HCT116 (cell line): ENCODE data around the gene TARBP1. TPM values are rescaled to one million over a fixed set of nuclear protein-coding genes. Genes with fewer than 3 reads are reported as not detected.
A peak's percentile ranks its signal among the peaks of the same experiment; 100 is the strongest.

ENCODE experiments used
- ATAC-seq: fragments of 200-7000 bp; cut with Tn5 transposase; 2 replicates; pipeline ENCODE4 v1.9.1; 2020; ENCODE audit warnings: mild to moderate bottlenecking, moderate library complexity
- BruUV-seq: library from RNA; stranded (reverse); fragments of 400-500 nt; replicated peaks from 2 replicates; lab custom pipeline; 2021; lab: Mats Ljungman, UMichigan
- CTCF ChIA-PET: fragments of 300-600 bp; sonication (Branson Sonifier 250); formaldehyde crosslinking; loops from one replicate; lab custom pipeline; 2021; ENCODE audit warnings: antibody characterized with exemption; lab: Charles Lee
- POLR2A ChIA-PET: fragments of 300-600, 350-600 bp; sonication (Branson Sonifier 250); formaldehyde crosslinking; loops from one replicate; lab custom pipeline; 2021; ENCODE audit warnings: antibody characterized with exemption; lab: Charles Lee
- RAD21 ChIA-PET, 2 experiments: fragments of 300-600 bp; sonication (Branson Sonifier 250); formaldehyde crosslinking; loops; one replicate each; lab custom pipeline; 2023; ENCODE audit warnings: low total read pairs in 2 of 2; ENCODE audit not compliant: uncharacterized antibody in 2 of 2, unreplicated experiment in 2 of 2, low non-redundant PET in 1 of 2; lab: Charles Lee
- DNase-seq: peaks from one replicate; pipeline ENCODE4 v3.0.0-alpha.2; 2010; ENCODE audit warnings: low read depth, low spot score
- H2AFZ ChIP-seq: fragments of 200-600 bp; shearing (Covaris generic), sonication (generic); 2 replicates; pipeline ENCODE4 v1.6.1; 2017; ENCODE audit warnings: low read depth, mixed run types, mixed read lengths, antibody characterized with exemption, low read length; ENCODE audit not compliant: poor library complexity, severe bottlenecking
- H3K27ac ChIP-seq: 2 replicates; pipeline ENCODE4 v1.5.1; 2012; ENCODE audit warnings: low read depth, low read length
- H3K27me3 ChIP-seq: fragments of 200-600 bp; sonication (generic); 2 replicates; pipeline ENCODE4 v1.6.1; 2016; ENCODE audit warnings: mixed run types, low read length, mixed read lengths; ENCODE audit not compliant: insufficient read depth
- H3K36me3 ChIP-seq, 2 experiments: fragments of 200-500 bp in 1 of 2; fragments of 200-600 bp in 1 of 2; sonication (Bioruptor generic) in 1 of 2; sonication (generic) in 1 of 2; 2 replicates each; pipeline versions ENCODE4 v1.5.1 to v1.6.1; 2014 to 2016; ENCODE audit warnings: low read length in 2 of 2, inconsistent platforms in 1 of 2, mixed read lengths in 1 of 2, mixed run types in 1 of 2; ENCODE audit not compliant: insufficient read depth in 2 of 2, control insufficient read depth in 1 of 2
- H3K4me1 ChIP-seq, 2 experiments: fragments of 200-600 bp in 1 of 2; sonication (generic) in 1 of 2; 2 replicates each; pipeline versions ENCODE4 v1.5.1 to v1.6.1; 2012 to 2017; ENCODE audit warnings: low read length in 2 of 2, inconsistent platforms in 1 of 2, mild to moderate bottlenecking in 1 of 2, mixed read lengths in 1 of 2, mixed run types in 1 of 2, moderate library complexity in 1 of 2; ENCODE audit not compliant: insufficient read depth in 2 of 2, control insufficient read depth in 1 of 2
- H3K4me2 ChIP-seq: fragments of 200-600 bp; sonication (generic); 2 replicates; pipeline ENCODE4 v1.6.1; 2017; ENCODE audit warnings: mixed run types, low read length, mixed read lengths
- H3K4me3 ChIP-seq, 2 experiments: fragments of 200-600 bp in 1 of 2; sonication (generic) in 1 of 2; replicated peaks in 1 of 2; 2 replicates each; pipeline ENCODE4 v1.5.1; 2011 to 2016; ENCODE audit warnings: low read length in 2 of 2, control low read depth in 1 of 2, low read depth in 1 of 2, mild to moderate bottlenecking in 1 of 2, mixed read lengths in 1 of 2, mixed run types in 1 of 2
- H3K79me2 ChIP-seq: fragments of 200-600 bp; sonication (generic); 2 replicates; pipeline ENCODE4 v1.6.1; 2017; ENCODE audit warnings: mild to moderate bottlenecking, mixed run types, low read length, moderate library complexity, mixed read lengths; ENCODE audit not compliant: insufficient read depth
- H3K9ac ChIP-seq: fragments of 200-600 bp; sonication (generic); 2 replicates; pipeline ENCODE4 v1.6.1; 2016; ENCODE audit warnings: low read length, mixed read lengths
- H3K9me2 ChIP-seq: fragments of 200-600 bp; sonication (generic), shearing (Covaris generic); 2 replicates; pipeline ENCODE4 v1.6.1; 2017; ENCODE audit warnings: mixed run types, mild to moderate bottlenecking, moderate library complexity; ENCODE audit not compliant: insufficient read depth
- H3K9me3 ChIP-seq, 2 experiments: fragments of 200-500 bp in 1 of 2; fragments of 200-600 bp in 1 of 2; sonication (Bioruptor generic) in 1 of 2; sonication (generic) in 1 of 2; 2 replicates each; pipeline ENCODE4 v1.6.1; 2014 to 2017; ENCODE audit warnings: low read length in 2 of 2, mixed read lengths in 2 of 2, inconsistent platforms in 1 of 2, low read depth in 1 of 2, mild to moderate bottlenecking in 1 of 2, mixed run types in 1 of 2, moderate library complexity in 1 of 2; ENCODE audit not compliant: control insufficient read depth in 1 of 2, insufficient read depth in 1 of 2
- H4K20me1 ChIP-seq: fragments of 200-600 bp; sonication (generic), shearing (Covaris generic); 2 replicates; pipeline ENCODE4 v1.6.1; 2017; ENCODE audit warnings: mixed run types, mild to moderate bottlenecking, moderate library complexity; ENCODE audit not compliant: insufficient read depth
- CEBPB ChIP-seq: IDR thresholded peaks from 2 replicates; pipeline ENCODE4 v1.6.1; 2012; ENCODE audit warnings: low read depth
- CTCF ChIP-seq, 3 experiments: fragments of 200-600 bp in 1 of 3; sonication (generic) in 1 of 3; IDR thresholded peaks in 2 of 3; conservative IDR thresholded peaks in 1 of 3; 2 replicates each; pipeline ENCODE4 v1.5.1; 2012 to 2017; ENCODE audit warnings: low read depth in 2 of 3, low read length in 2 of 3, antibody characterized with exemption in 1 of 3, borderline replicate concordance in 1 of 3, control low read depth in 1 of 3, mild to moderate bottlenecking in 1 of 3, mixed read lengths in 1 of 3, mixed run types in 1 of 3, moderate library complexity in 1 of 3; ENCODE audit not compliant: insufficient read depth in 1 of 3
- POLR2AphosphoS5 ChIP-seq: IDR thresholded peaks from 2 replicates; pipeline ENCODE4 v1.6.1; 2011; ENCODE audit warnings: mild to moderate bottlenecking, low read depth, low read length, moderate library complexity
- RAD21 ChIP-seq: IDR thresholded peaks from 2 replicates; pipeline ENCODE4 v1.6.1; 2012; ENCODE audit warnings: low read depth, mild to moderate bottlenecking
- REST ChIP-seq: IDR thresholded peaks from 2 replicates; pipeline ENCODE4 v1.6.1; 2012; ENCODE audit warnings: low read depth
- intact Hi-C: fragments of 100-400 bp; cut with micrococcal nuclease; formaldehyde crosslinking; loops from 2 replicates; pipeline ENCODE4 v1.10.0; 2022
- total RNA-seq: library from RNA; stranded (reverse); gene quantifications from one replicate; pipeline ENCODE4 v1.2.1, GENCODE V29; 2021; ENCODE audit not compliant: unreplicated experiment

The TARBP1 gene
- total RNA-seq, 1 experiment from 2014 or later = 17.2 TPM

GRCh38 chr1:234486858-234487840 is 8.2 kb upstream of the TARBP1 start:
- Histone ChIP-seq H3K9ac (no peak overlapping the region), H3K79me2 (no peaks in the 10 kb centered on the region), H3K4me1 (no peaks in the 10 kb centered on the region), H3K27ac (no peak overlapping the region), H3K4me3 (no peak overlapping the region), H4K20me1 (no peaks in the 10 kb centered on the region), H3K9me2 (no peaks in the 10 kb centered on the region), H3K4me2 (no peak overlapping the region), H2AFZ (no peak overlapping the region), H3K36me3 (no peaks in the 10 kb centered on the region), H3K9me3 (no peaks in the 10 kb centered on the region), H3K27me3 (peaks cover 10% of the 10 kb centered on the region)
- TF ChIP-seq POLR2AphosphoS5 (no peak), REST (no peak), RAD21 (peak; percentile 82), CTCF (IDR thresholded peaks at IDR 0.05 in 2 of 3, conservative IDR thresholded peaks at IDR 0.05 in 1 of 3; ENCODE audit: borderline replicate concordance in 1 of 3, insufficient read depth in 1 of 3, low read depth in 2 of 3, low read length in 2 of 3) (peak; percentile 46 to 64 (median 49); a peak in 4 of 6 replicates), CEBPB (peak; percentile 57; the same call in 1 of the 2 replicates)
- ChIA-PET RAD21 (no interaction called here), CTCF (interaction anchor here (1.0 to 1.3 kb wide), 3 partner anchors 9 to 597 kb away, joined by 3 read pairs; no protein-coding TSS in a partner anchor), POLR2A (no interaction called here)
- intact Hi-C loops = loop anchor here (1.0 to 10.0 kb wide), 2 partner anchors 372 to 930 kb away; no protein-coding TSS in a partner anchor
- ATAC-seq (peak; percentile 64; the same call in 1 of the 2 replicates), DNase-seq (no peak)
- BruUV-seq = no TSS peak
